VCaP (cell line): ENCODE data around the gene IRGQ.

Experiments used
- H3K27ac ChIP-seq: fragments of 450-650 bp; 2 replicates; pipeline ENCODE4 v1.5.1; 2017
- CTCF ChIP-seq: fragments of 450-650 bp; conservative IDR thresholded peaks from 2 replicates; pipeline ENCODE4 v1.5.1; 2017; ENCODE audit warnings: mild to moderate bottlenecking, moderate library complexity

IRGQ gene

GRCh38 chr19:43631491-43631890 is 35.6 kb upstream of the IRGQ start:
- no peak overlapping the region for H3K27ac ChIP-seq
- TF ChIP-seq CTCF, result no peak

- no peak for TF ChIP-seq CTCF
- H3K27ac ChIP-seq, result no peak overlapping the region
These were observed 32.9 kb upstream of the IRGQ start for GRCh38 chr19:43628646-43629326.

GRCh38 chr19:43626838-43627237 is 30.9 kb upstream of the IRGQ start:
- H3K27ac ChIP-seq, result no peak overlapping the region
- TF ChIP-seq CTCF, result no peak

GRCh38 chr19:43625918-43626579 is 30.1 kb upstream of the IRGQ start:
- no peak overlapping the region for H3K27ac ChIP-seq
- TF ChIP-seq CTCF, result no peak

GRCh38 chr19:43624933-43625332 is 29.0 kb upstream of the IRGQ start:
- no peak overlapping the region for H3K27ac ChIP-seq
- TF ChIP-seq CTCF, result no peak

- no peak for TF ChIP-seq CTCF
- H3K27ac ChIP-seq, result no peak overlapping the region
These were observed 28.1 kb upstream of the IRGQ start for GRCh38 chr19:43623889-43624670.

GRCh38 chr19:43622956-43623355 is 27.0 kb upstream of the IRGQ start:
- H3K27ac ChIP-seq, result no peak overlapping the region
- no peak for TF ChIP-seq CTCF
